Measurements from ENCODE around the gene NEDD4L.
A peak's percentile ranks its signal among the peaks of the same experiment; 100 is the strongest.

The NEDD4L gene

DNA sequence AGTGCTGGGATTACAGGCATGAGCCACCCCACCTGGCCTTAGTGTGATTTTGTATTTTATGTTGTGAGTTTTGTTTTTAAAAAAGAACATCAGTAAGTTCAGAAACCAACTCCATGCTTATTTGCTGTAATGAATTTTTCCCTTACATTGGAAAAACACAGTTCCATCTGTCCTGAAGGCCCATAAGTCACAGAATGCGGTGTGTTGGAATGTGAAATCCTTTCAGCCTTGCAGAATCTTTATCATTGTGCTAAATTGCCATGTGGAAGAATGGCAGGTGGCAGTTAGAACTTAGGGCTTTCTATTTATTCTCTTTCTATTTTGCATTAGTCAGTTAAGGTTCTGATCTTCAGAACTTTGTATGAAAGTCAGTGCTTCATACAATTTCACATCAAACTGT, 52.6 kb downstream of the NEDD4L start:
- no peak for DNase-seq

DNA sequence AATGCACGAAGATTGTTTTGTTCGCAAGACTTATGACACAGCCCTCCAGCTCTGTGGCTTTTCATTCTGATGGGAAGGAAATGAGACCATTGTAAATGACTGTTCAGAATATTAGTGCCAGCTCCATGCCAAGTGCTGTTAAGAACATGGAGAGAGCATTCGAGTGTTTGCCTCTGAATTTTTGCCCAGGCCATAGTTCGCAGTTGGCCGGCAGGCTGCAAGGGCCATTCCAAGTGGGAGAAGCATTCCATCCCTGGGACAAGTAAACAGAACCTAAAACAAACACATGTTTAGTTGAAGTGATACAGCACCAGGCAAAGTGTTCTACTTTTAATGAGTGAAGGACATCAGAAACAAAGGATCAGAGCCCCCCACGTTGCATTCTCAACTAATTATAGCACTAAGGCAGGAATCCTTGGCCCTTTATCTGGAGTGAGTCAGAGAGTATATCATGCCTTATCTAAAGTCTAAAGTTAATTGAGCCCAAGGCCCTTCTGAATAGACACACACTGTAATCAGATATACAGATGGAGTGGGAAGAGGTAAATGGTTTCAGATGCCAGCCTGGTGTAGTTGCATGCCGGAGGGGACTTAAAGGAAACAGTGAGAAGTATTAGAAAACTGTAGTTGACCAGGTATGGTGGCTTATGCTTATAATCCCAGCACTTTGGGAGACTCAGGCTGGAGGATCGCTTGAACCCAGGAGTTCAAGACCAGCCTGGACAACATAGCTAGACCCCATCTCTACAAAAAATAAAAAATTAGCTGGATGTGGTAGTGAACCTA, 53.3 kb downstream of the NEDD4L start:
- peak; percentile 55 for DNase-seq

DNA sequence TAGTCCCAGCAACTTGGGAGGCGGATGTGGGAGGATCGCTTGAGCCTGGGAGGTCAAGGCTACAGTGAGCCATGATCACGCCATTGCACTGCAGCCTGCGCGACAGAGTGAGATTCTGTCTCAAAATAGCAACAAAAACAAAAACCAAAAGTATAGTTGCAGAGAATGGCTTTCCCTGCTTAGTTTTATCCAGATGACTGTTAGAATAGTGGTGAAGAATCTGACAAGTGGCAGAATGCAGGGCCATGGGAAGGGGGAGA, 53.8 kb downstream of the NEDD4L start:
- DNase-seq, result no peak

DNA sequence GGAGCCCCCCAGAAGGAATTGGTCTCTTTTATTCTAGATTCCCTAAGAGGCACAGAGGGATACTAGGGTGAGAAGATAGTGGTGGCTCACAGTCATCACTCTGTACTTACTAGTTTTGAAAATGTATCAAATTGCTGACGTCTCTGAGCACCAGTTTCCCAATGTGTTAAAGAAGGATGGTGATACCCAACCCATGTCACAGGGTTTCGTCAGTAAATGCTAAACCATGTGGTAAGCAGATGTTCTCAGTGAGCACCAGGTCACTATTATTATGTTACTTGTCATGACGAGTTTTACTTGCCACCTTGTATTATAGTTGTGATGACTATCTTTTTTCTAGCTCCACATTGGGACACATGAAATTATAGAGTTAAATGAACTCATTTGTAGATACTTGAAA, 54.7 kb downstream of the NEDD4L start:
- no peak for DNase-seq

DNA sequence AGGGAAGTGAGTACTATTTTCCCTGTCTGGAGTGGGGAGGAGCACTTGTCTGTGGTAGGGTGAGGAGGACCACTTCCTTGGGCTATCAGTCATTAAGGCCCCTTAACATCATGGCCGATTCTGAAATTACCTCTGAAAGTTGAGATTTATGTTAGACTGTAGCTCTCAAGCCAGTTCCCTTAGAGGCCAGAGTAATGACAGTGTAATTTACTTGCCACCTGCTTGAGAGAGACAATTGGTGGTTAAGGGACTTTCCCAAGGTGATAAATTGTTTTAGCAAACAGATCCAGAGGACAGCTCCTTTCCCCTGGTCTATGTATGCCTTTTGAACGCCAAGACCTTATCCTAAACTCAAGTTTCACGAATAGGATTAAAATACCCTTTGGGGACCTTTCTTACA, 56.1 kb downstream of the NEDD4L start:
- no peak for DNase-seq

DNA sequence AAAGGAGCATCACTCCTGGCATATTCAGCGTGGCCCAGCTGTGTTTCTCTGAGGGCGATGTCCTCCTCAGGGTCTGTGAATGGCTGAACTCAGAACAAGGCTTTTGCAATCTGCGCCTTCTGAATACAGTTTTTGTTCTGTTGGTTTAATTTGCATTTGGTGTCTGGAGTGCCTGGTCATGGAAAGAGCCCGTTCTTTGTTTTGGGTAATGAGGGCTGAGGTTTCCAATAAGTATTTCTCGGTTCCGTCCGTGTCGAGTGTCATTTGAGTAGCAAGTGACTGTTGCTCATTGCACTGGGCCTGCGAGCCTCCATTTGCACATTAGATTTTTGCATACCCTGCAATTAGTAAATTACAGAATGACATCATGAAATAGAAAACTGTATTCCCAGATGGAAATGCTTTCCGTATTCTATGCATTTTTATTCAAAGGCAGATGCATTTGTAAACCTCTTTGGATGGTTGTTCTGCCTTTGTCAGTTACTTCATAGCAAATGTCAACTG, 57.3 kb downstream of the NEDD4L start:
- DNase-seq, result no peak

DNA sequence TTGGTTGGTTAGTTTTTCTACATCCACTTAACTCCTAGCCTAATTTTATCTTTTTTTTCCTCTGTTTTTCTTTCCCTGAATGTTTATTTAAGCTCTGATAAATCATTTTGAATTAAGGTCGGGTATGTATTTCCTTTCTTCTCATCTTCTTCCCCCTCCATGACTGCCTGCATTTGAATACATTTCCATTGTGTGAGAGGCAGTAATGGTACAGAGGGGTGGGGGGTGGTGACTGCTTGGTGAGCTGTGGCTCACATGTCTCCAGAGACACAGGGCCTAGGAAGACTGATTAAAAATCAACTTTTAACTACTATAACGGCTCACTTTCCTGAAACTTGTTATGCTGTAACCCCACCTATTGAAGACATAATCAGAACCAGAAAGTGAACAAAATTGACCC, 58.0 kb downstream of the NEDD4L start:
- no peak for DNase-seq

DNA sequence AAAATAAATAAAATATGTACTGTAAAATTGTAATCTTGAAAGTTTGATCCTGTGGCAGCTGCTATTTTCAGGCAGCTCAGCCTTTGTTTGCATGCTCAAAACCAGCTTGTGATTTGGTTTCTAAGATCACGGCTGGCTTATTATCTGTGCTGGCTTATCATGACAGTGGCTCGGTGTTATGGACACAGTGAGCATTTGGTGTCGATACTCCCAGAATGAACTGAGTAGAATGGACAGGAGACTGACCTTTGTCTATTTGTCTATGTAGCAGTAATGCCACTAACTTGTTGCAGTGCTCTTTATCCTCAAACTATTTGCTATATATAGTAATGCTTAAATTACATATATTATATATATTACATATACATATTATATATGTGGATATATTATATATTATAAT, 58.8 kb downstream of the NEDD4L start:
- DNase-seq, result no peak

DNA sequence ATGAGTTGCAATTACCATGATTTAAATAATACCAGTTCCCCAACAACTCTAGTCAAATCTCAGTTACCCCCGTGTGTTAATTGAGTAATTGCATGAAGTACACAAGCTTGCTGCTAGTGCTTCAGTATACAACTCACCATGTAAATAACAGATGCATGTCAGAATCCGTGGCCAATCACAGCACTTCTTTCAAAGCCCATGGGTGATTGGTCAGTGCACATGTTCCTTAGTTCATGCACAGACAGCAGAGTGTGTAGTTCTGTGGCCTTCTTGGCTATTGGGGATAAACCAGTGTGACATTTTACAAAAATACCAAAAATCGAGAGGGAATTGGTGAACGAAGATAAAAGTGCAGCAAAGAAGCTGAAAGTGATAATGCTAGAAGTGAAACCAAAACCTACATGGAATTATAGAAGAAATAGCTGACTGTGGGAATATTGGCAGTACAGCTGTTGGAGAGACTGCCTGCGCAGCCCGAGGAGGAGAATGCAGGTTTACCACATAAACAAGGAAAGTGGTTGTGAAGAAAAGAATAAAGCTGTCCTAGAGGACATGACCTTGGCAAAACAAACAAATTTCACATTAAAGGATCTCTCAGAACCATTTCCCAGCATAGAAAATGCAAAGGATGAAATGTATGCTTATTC, 59.4 kb downstream of the NEDD4L start:
- no peak for DNase-seq

DNA sequence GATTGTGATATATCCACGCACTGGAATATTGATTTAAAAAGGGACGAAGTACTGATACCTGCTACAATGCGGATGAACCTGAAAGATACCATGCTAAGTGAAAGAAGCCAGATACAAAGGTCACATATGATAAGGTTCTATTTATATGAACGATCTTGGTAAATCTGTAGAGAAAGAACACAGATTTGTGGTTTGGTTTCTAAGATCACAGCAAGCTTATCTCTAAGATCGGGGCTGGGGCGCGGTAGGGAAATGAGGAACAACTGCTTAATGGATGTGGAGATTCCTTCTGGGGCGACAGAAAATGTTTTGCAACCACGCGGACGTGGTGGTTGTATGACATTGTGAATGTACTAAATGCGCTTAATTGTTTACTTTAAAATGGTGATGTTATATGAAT, 60.1 kb downstream of the NEDD4L start:
- peak; percentile 77 for DNase-seq

DNA sequence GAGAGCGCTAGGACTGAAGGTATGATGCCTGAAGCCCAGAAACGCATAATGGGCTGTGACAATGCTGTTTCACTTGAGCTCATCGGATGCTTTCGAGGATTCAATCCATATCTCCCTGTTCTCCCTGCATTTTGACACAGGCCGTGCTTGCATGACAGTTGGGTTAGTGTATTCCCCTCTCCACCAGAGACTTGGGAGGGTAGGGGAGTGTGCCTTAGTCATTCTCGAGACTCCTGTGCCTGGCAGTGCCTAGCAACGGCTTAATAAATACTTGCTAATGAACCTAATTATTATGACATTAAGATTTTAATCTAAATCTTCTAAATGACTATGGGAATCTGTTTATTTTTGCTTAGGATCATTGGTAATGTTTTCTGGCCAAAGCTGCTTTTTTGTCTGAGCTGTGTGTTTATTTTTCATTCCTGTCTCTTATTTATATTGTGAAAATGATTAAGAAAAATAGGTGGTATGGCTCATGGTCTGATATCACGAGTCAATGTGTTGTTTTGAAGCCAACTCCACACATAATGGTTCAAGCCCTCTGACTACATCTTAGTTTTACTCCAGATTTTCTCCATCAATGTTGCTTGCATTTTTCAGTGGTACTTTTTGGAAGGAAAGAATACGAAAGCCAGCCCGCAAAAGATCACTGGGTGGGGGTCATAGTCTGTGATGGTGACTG, 61.3 kb downstream of the NEDD4L start:
- DNase-seq, result no peak

DNA sequence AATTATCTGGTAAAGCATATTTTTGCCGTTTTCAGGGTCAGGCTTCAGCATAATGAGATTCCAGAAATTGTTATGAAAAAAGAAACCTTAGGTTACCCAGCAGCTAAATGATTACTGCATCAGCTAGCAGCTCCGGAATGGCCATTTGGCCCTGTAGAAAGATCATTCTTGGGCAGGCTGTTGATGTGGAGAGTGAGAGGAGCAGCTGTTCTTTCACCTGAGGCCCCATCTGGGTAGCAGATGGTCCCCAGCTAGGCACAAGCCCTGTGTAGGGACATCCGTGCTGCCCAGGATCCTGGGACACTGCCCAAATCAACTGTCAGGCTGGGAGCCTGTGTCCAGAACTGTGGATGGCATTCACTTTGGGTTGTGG, 61.8 kb downstream of the NEDD4L start:
- no peak for DNase-seq

DNA sequence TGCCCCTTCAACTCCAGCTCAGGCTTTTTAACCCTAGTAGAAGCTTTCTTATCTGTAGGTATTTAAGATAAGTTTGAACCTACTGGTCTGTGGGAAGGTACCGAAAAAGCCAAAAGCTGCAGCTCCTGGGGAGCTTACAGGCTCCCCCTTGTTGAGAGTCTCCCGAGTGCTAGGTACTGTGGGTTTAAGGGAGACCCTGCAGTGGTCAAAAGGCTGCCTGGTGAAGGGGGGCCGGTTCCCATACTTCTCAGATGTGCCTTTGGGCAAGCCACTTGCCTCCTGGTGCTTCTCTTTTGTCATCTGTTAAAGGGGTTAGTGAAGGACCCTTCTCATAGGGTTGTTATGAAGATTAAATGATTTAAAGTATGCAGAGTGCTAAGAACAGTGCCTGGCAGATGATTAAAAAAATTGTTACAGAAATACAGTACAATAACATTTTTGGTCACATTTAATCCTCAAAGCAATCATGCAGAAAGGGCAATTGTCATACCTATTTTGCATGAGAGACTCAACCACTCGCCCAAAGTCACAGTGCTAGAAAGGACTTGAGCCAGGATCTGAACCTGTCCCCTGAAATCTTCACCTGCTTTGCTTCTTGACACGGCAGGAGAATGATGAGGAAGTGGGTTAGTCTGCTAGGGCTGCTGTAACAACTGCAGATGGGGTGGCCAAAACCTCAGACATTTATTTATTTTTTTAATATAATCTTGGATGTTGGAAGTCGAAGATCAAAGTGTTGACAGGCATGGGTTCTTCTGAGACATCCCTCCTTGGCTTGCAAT, 62.5 kb downstream of the NEDD4L start:
- DNase-seq, result no peak

DNA sequence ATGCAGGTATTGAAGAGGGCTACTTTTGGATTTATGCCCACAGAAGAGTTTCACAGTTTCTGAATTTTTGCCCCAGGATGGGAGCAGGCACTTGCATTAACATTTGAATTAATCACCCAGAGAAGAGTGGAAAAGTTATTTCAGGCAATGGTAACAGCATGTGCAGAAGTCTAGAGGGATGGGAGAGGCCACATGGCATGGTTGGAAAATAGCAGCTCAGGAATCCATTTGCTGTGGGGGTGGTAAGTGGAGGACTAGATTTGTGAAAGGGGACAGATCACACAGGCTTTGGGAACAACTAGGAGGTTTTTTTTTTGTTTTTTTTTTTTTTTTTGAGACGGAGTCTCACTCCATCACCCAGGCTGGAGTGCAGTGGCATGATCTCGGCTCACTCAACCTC, 65.2 kb downstream of the NEDD4L start:
- DNase-seq, result no peak

DNA sequence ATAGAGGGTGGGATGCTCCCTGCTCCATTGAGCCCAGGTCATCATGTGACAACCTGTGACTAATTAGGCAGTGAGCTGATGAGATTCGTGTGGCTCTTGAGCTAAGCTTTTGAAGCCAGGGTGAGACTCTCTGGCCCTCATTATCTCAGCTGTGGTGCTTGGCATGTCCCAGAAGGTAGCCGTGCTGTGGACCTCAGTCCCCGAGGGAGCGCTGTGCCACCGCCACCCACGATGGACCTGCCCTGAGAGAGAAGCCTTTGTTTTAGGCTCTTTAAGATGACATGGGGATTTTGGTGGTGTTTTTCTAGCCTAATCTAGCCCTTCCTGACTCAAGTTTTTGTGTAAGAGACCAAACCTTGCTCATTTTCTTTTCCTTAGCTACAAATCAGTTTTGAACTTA, 66.4 kb downstream of the NEDD4L start:
- DNase-seq, result no peak

DNA sequence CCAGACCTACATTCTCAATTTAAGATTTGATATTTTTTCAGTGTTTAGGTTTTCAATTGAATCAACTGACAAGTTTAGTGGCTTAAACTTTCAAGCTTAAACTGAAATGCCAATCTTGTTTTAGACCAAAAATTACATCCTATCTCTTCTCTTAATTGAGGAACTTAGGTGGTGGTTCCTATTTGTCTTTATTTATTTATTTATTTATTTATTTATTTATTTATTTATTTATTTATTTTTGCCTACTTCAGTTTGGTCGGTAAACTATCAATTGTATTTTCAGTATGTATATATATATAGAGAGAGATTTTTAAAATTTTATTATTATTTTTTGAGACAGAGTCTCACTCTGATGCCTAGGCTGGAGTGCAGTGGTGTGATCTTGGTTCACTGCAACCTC, 68.1 kb downstream of the NEDD4L start:
- no peak for DNase-seq

DNA sequence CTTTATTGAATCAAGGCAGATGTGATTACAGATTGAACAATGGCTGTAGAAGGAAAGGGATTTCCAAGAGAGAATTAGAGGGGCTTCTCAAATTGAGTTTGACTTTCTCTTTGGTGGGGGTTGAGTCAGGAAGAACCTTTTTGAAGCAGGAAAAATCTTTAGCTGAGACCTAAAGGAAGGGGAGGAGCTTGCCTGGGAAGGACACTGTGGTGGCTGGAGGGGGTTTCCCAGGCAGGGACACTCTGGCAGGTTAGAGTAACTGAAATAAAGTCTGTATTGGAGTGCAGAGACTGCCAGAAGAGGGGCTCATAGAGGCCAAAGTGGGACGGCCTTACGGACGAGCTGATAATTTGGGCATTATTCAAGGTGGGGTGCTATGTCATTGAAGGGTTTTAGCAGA, 69.3 kb downstream of the NEDD4L start:
- no peak for DNase-seq

DNA sequence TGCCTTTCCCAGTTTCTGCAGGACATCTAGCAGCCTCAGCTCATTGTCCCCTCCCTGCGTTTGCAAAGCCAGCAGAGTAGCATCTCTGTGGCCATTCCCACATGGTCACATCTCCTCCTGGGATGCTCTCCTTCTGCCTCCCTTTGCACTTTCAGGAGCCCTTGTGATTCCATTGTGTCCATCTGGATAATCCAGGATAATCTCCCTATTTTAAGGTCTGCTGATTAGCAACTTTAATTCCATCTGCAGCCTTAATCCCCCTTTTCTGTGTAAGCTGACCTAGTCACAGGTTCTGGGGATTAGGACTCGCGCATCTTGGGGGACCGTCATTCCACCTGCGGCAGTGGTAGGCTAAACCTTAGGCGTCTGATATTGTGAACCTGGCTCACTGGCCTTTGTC, 70.7 kb downstream of the NEDD4L start:
- no peak for DNase-seq

DNA sequence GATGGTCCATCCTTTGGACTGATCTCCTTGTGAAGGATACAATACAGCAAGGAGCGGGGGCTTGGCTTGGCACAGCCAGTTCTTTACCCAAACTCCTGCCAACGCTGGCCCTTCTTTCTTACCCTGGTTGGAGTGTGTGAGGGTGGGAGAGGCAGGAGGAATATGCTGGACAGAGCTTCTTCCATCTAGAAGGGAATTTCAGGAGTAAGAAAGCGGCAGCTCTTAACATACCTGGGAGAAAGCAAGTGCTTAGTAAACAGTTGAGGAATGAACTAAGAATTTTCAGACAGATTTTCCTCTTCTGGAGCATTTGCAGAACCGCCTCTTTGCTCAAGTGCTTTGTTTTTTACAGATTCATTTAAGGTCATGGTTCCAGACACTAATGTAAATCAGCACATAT, 72.8 kb downstream of the NEDD4L start:
- no peak for DNase-seq

DNA sequence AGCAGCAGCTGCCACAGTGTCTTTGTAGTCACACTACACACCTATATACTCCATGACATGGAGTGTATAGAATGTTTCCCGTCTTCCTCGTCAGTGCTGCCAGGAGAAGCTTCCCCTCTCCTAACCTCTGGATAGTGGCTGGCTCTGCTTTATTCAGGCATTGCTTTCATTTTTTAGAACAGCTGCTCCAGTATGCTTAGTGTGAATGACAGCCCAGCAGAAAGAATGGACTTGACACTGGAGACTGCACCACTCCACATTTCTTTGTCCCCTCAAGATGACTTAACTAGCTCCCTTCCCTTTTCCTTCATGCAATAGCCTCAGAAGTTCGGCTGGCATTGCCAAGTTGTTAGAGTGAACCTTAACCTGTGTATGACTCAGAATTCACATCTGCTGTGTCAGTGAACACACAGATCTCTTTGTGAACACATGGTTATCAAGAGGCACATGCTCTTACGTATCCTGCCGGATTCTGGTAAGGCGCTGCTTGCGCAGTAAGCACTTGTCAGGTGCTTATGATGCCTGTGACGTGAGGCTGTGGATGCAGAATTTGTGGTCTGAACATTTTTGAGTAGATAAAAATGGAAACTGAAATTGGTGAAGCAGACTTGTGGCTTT, 73.9 kb downstream of the NEDD4L start:
- peak; percentile 84 for DNase-seq

DNA sequence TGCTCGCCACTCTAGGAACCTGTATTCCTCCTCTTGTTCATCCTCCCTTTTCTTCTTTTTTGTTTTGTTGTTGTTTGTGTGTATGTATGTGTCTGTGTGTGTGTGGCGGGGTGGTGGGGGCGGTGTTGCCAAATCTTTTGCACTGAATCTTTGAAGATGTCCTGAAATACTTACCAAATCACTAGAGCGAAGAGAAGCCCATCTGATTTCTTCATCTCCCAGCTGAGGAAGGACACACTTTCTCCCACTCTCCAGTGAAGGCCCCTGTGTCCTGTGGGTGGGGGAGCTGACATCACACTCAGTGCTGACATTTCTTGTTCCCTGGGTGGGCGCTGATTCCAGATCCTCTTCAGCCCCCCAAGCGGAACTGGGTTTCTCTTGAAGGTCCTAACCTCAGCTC, 74.5 kb downstream of the NEDD4L start:
- no peak for DNase-seq

DNA sequence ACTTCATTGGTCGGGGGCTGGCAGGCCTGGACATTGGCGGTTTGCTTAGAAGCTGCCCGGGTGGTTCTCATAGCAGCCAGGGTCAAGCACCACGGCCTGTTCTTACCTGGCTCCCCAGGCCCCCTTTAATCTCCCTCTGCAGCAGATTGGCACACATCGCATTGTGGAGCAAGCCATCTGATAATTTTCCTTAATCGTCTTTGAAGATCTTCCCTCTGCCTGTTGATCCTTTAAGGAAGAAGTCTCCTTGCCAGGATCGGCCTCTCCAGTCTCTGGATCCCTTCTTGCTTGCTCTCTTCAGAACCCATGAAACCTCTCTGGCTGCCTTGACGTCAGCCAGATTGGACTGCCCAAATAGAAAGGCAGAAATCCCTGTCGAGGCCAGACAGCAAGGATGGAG, 75.8 kb downstream of the NEDD4L start:
- DNase-seq, result no peak

DNA sequence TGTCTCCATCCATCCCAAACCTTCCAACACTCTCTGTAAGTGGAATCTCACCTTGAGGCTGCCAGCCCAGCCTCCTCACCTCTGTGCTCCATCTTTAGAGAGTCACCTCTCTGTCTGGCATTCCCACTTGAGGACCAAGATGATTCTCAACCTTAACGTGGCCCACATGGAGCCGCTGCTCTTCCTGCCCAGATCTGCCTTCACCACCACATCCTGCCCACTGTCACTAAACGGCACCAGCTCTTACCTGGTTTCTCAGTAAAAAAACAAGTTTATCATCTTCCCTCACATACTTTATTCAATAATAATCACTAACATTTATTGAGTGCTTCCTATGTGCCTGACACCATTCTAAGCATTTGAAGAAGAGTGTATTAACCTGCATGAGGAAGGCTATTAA, 80.4 kb downstream of the NEDD4L start:
- DNase-seq, result no peak
